ENCODE measurements around the gene GPR17.

Gene GPR17

GRCh38 chr2:127630096-127630863, 15.7 kb upstream of the GPR17 start:
- DNase-seq: no peak

- no peak for DNase-seq
These were observed 15.0 kb upstream of the GPR17 start for GRCh38 chr2:127630864-127631540.

GRCh38 chr2:127631541-127631996, 14.4 kb upstream of the GPR17 start:
- DNase-seq: no peak

- no peak for DNase-seq
These were observed 13.9 kb upstream of the GPR17 start for GRCh38 chr2:127631997-127632581.

GRCh38 chr2:127632592-127633489, 13.1 kb upstream of the GPR17 start:
- no peak for DNase-seq

GRCh38 chr2:127633556-127634065, 12.3 kb upstream of the GPR17 start:
- DNase-seq: no peak

- no peak for DNase-seq
These were observed 11.8 kb upstream of the GPR17 start for GRCh38 chr2:127634066-127634617.

- no peak for DNase-seq
These were observed 11.2 kb upstream of the GPR17 start for GRCh38 chr2:127634626-127635379.

- no peak for DNase-seq
These were observed 10.3 kb upstream of the GPR17 start for GRCh38 chr2:127635380-127636237.

GRCh38 chr2:127636248-127637235, 9.4 kb upstream of the GPR17 start:
- DNase-seq: no peak

GRCh38 chr2:127637236-127637630, 8.7 kb upstream of the GPR17 start:
- no peak for DNase-seq

- DNase-seq: no peak
These were observed 8.2 kb upstream of the GPR17 start for GRCh38 chr2:127637725-127638252.

GRCh38 chr2:127638361-127639110, 7.4 kb upstream of the GPR17 start:
- DNase-seq: no peak

- DNase-seq: no peak
These were observed 6.9 kb upstream of the GPR17 start for GRCh38 chr2:127639111-127639474.

GRCh38 chr2:127640082-127641072, 5.6 kb upstream of the GPR17 start:
- DNase-seq: no peak

GRCh38 chr2:127641133-127641532, 4.8 kb upstream of the GPR17 start:
- DNase-seq: no peak

Measured in hippocampal formation (tissue), 2 donors.